Left ventricle myocardium superior (tissue), 1 donor: ENCODE measurements around the gene ERC2. TPM values are rescaled to one million over a fixed set of nuclear protein-coding genes. Genes with fewer than 3 reads are reported as not detected.
"Not testable (repeated sequence)": the region's sequence is repeated elsewhere in the genome, so short reads cannot be mapped to it uniquely, and the experiment has no call there.

Source experiments
- ATAC-seq: fragments of 200-7000 bp; cut with Tn5 transposase; one replicate; pipeline ENCODE4 v1.9.1; 2020; ENCODE audit warnings: mild to moderate bottlenecking, moderate library complexity
- DNase-seq: peaks from one replicate; pipeline ENCODE4 v3.0.0-alpha.2; 2020
- intact Hi-C: fragments of 100-400 bp; cut with micrococcal nuclease; formaldehyde crosslinking; loops from one replicate; pipeline ENCODE4 v1.11.0; 2022
- total RNA-seq: library from RNA; stranded (reverse); fragmentation: NEBNext Ultra II Directional; extraction: Animal tissue kit (Norgen Biotek cat#: 25700); gene quantifications from one replicate; pipeline ENCODE4 v1.2.1, GENCODE V29; 2021
- donor health status: DM: no; HTN: yes; CAD: no; lungs with severe emphysema.

ERC2 gene
- total RNA-seq, 1 donor from 2014 or later = 0.94 TPM

DNA sequence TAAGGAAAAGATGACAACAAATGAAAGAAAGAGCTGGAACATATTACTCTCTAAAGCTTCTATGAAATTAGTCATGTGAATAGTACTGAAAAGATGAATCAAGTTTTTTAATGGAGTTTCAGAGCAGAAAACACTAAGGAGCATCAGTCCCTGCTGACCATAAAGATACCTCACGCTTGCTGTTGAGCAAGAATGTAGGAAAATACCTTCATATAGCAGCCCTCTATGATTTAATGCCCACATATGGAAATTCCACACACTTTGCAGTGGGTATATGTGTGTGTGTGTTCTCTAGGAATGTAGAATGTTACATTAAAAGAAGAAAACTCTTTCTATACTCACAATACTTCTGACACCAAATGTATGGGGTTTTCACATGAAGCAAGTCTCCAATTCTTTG lies 355.0 kb downstream of the ERC2 start:
- no peak for DNase-seq
- intact Hi-C loops = no loop called here
- ATAC-seq = no peak

DNA sequence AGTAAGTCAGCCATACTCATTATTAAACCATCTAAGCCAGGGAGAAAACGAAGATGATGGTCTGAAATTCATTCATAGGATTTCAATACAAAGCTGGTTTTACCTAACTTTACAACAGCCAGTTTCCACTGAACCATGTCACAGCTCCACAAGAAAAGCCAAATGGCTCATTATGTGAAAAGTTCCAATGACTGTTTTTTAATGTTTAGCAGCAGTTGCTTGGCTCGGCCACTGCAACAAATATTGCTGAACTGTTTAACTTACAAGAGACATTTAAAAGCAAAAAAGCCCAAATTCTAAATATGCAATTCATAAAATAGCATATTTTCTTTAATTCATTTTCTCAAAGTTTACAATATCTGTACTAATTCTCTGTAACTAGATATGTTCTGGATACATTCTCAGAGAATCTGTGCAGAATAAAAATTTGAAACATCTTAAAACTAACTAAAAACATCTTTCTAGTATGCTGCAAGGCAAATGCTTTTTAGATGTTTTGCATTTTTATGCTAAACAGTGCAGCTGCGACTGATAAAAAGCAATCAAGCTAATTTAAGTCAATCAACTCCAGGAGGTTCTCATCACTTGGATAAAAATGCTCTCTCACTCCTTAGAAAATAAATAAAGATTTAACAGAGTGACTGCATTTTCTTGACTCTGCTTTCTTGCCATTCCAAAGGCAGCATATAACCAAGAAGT lies 356.5 kb downstream of the ERC2 start:
- ATAC-seq = no peak
- intact Hi-C loops = no loop called here
- no peak for DNase-seq

DNA sequence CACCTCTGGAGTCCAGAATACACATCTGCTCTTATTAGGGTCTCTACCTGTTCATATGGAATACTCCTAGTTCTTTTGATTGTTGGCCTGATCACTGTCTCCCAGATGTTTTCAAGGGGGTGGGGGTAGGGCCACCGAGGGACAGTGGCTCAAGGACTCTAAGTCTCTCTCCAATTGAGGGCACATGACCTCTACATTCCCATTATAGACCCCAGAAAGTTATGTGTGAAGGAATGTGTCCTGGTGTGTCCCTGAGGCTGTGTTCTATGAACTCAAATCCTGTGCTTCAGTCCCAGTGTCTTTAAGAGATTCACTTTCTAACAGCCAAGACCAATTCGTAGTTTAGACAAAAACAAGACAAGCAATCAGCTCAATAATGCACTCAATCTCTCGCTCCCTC lies 357.4 kb downstream of the ERC2 start:
- no peak for ATAC-seq
- DNase-seq = no peak
- intact Hi-C loops = no loop called here

DNA sequence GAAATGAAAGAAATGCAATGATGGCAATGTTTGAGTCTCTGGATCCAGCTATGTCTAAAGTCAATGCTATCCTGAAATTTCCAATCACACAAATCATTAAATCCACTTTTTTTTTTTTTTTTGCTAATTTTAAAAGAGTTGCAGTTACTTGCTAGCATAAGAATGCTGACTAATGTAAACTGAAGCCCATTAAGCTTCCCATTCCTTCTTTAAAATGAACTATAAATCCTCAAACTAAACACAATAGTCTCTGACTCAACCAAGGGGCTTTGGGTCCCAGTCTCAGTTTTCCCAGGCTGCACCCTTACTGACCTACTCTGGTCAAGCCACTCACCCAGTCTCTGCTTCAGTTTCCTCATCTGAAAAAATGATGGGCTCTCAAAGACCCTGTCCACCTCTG lies 361.1 kb downstream of the ERC2 start:
- DNase-seq = no peak
- no peak for ATAC-seq
- intact Hi-C loops = no loop called here

DNA sequence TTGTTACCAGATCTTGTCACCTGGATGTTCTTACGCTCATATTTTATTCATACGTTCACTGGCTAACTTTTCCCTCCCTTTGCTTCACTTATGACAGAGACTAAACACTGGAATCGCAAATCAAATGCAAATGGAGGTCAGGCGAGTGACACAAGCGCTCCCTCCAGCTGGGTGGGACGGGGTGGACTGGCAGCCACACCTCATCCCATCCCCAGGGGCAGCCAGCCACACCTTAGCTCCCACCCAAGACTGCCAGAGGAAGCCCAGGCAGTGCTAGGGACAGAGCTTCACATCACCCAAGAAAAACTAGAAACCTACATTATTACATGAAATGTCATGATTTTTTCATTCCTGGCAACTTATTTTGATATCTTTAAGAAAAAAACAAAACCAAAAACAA lies 366.2 kb downstream of the ERC2 start:
- DNase-seq = no peak
- ATAC-seq = no peak
- intact Hi-C loops = no loop called here

- intact Hi-C loops = no loop called here
- ATAC-seq (no peak), DNase-seq (no peak)
These were observed 366.7 kb downstream of the ERC2 start for GRCh38 chr3:56101576-56101975.

- no peak for ATAC-seq
- intact Hi-C loops = no loop called here
- no peak for DNase-seq
These were observed 371.3 kb downstream of the ERC2 start for GRCh38 chr3:56096999-56097398.

DNA sequence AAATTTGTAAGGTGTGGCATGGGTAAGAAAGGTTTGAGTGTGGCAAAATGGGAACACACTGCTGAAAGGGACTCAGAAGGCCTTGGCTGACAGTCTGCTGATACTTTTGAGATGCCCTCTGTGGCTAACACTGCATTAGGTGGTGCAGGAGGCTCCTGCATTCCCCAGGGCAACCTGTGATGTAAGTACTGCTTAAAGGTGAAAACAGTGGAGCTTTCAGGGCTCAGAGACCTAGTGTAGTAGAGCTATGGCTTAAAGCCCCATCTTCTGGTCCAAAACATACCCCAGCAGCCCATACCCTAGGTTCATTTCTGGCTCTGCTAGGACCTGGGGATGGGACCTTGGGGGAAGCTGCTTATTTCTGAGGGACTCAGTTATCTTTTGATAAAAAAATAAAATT lies 374.1 kb downstream of the ERC2 start:
- intact Hi-C loops = no loop called here
- DNase-seq = no peak
- no peak for ATAC-seq

- DNase-seq (no peak), ATAC-seq (no peak)
- intact Hi-C loops = no loop called here
These were observed 378.5 kb downstream of the ERC2 start for GRCh38 chr3:56089739-56090138.

DNA sequence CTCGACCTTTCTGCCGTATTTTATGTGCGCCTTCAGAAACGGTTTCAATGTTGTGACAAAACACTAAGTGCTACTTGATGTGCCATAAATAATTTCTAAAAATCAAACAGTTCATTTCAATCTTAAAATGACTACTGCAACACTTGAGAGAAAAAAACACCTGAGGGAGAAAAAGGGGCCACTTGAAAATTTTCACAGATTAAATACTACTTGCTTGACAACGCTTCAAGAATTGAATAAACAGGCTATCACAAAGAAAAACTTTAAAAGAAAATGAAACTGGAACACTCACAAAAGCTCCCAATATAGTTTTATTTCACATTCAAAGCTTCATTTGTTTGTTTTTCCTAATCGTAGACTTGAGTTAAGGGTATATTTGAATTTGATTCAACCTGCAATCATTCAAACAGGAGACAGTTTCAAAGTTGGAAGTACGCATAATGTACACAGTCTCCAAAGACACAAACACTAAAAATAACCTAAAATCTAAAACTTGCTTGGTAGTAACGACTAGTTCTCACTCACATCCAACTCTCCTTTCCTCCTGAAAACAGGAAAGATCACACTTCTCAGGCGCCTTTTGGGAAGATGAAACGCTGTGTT lies 380.7 kb downstream of the ERC2 start:
- no peak for DNase-seq
- no peak for ATAC-seq
- intact Hi-C loops = no loop called here

GRCh38 chr3:56086355-56086754 lies 381.9 kb downstream of the ERC2 start:
- DNase-seq (no peak), ATAC-seq (no peak)
- intact Hi-C loops = no loop called here

DNA sequence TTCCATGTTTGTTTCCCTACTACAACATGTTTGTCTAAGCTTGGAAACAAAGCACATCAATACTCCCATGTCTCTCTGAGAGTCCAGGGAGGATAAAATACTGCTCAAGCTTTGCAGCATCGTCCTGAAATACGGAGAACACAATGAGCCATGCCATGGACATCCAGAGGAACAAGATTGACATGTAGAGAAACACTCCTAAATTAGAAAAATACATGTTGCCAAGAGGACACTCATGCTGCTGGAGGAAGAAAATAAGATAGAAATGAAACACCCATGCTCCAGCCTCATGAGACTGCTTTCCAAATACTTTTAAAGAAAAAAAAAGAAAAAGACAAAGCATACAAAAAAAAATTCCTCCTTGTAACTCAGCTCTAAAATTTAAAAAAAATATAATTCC lies 387.0 kb downstream of the ERC2 start:
- ATAC-seq (no peak), DNase-seq (no peak)
- intact Hi-C loops = no loop called here

- intact Hi-C loops = no loop called here
- DNase-seq (no peak), ATAC-seq (no peak)
These were observed 391.5 kb downstream of the ERC2 start for GRCh38 chr3:56076746-56077145.

- no peak for ATAC-seq
These were observed 393.2 kb downstream of the ERC2 start for GRCh38 chr3:56075089-56075488.

GRCh38 chr3:56069766-56070165 lies 398.5 kb downstream of the ERC2 start:
- DNase-seq (no peak), ATAC-seq (no peak)
- intact Hi-C loops = no loop called here

More at GRCh38 chr3:56075089-56075488, 393.2 kb downstream of the ERC2 start:
- intact Hi-C loops = no loop called here
- no peak for DNase-seq

GRCh38 chr3:56066405-56066804 lies 401.9 kb downstream of the ERC2 start:
- DNase-seq, intact Hi-C loops, ATAC-seq: not testable (repeated sequence)

DNA sequence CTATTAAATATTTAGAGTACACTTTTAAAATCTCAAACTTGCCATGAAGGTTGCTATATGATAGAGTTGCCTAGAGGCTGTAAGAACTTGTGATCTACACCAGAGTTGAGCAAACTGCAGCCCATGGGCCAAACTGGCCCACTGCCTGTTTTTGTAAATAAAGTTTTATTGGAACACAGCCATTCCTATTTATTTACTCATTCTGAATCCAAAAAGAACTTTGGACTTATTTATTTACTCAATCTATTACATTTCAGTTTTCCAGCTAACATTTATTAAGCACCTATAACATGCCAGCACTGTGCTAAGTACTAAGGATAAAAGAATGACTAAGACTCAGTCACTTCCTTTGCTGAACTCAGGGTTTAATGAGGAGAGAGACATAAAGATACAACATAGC lies 403.6 kb downstream of the ERC2 start:
- intact Hi-C loops = no loop called here
- ATAC-seq (no peak), DNase-seq (no peak)

GRCh38 chr3:56061279-56061626 lies 407.0 kb downstream of the ERC2 start:
- ATAC-seq (no peak), DNase-seq (no peak)
- intact Hi-C loops = no loop called here

DNA sequence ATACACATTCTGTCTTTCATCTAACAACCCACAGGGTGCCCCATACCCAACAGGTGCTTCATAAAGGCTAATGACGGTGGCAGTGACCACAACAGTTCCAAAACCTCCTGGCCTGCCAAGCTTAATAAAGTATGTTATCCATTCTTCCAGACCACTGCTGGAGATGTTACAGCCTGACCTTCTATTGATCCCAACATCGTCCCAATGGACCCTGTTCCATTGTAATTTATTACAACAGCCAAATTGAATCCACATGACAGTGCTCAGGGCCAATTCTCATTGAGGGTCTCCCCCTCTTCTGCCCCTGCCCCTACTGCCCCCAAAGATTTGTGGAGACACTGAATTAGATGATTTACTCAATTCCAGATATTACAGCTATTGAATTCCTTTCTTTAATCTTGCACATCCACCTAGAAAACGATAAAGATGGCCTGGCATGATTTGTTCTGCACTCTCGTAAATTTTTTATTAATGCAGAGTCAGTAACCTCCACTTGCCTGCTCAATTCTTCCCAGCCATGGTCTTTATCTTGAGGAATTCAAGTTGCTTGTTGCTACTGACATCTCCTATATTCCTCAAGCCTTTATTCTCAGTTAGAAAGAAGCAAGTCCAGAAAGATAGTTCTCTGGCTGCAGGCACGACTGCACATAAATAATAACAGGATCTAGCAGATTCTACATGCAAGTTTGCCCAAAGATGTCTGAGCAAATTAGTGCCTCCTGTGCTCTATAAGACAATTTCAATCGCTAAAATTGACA lies 407.6 kb downstream of the ERC2 start:
- intact Hi-C loops = no loop called here
- no peak for ATAC-seq
- no peak for DNase-seq

GRCh38 chr3:56059731-56060130 lies 408.5 kb downstream of the ERC2 start:
- ATAC-seq = no peak
- DNase-seq = no peak
- intact Hi-C loops = no loop called here

GRCh38 chr3:56055951-56056350 lies 412.3 kb downstream of the ERC2 start:
- no peak for ATAC-seq
- intact Hi-C loops = no loop called here
- DNase-seq = no peak
